Measurements from ENCODE around the gene SPPL3.

Gene SPPL3

GRCh38 chr12:120810021-120810420, 94.1 kb downstream of the SPPL3 start:
- DNase-seq (ENCODE audit: low read depth, low spot score): no peak
- no peak overlapping the region for H3K9ac ChIP-seq (ENCODE audit: insufficient read length)
- TF ChIP-seq POLR2AphosphoS5 (IDR thresholded peaks at IDR 0.05; ENCODE audit: borderline replicate concordance, low read depth, low read length): no peak
- TF ChIP-seq FOXP2 (optimal IDR thresholded peaks at IDR 0.05; ENCODE audit: control extremely low read depth, extremely low read length, insufficient read depth): no peak
- no peak for TF ChIP-seq EZH2 (IDR thresholded peaks at IDR 0.05)
- no peaks in the 10 kb centered on the region for H3K9me3 ChIP-seq (ENCODE audit: low read depth, low read length)
- no peak overlapping the region for H3K4me3 ChIP-seq
- no peak overlapping the region for H3K27ac ChIP-seq
- peaks cover 11% of the 10 kb centered on the region for H3K36me3 ChIP-seq (ENCODE audit: insufficient read depth, low read length)

GRCh38 chr12:120804428-120804827, 99.7 kb downstream of the SPPL3 start:
- TF ChIP-seq FOXP2 (optimal IDR thresholded peaks at IDR 0.05; ENCODE audit: control extremely low read depth, extremely low read length, insufficient read depth) (no peak), EZH2 (IDR thresholded peaks at IDR 0.05) (no peak), POLR2AphosphoS5 (IDR thresholded peaks at IDR 0.05; ENCODE audit: borderline replicate concordance, low read depth, low read length) (no peak)
- no peak overlapping the region for H3K4me3 ChIP-seq
- H3K36me3 ChIP-seq (ENCODE audit: insufficient read depth, low read length): peaks cover 10% of the 10 kb centered on the region
- no peak for DNase-seq (ENCODE audit: low read depth, low spot score)
- H3K27ac ChIP-seq: no peak overlapping the region
- H3K9me3 ChIP-seq (ENCODE audit: low read depth, low read length): no peaks in the 10 kb centered on the region
- H3K9ac ChIP-seq (ENCODE audit: insufficient read length): no peak overlapping the region

GRCh38 chr12:120801146-120801545, 103.0 kb downstream of the SPPL3 start:
- TF ChIP-seq EZH2 (IDR thresholded peaks at IDR 0.05): no peak
- no peak for TF ChIP-seq POLR2AphosphoS5 (IDR thresholded peaks at IDR 0.05; ENCODE audit: borderline replicate concordance, low read depth, low read length)
- TF ChIP-seq FOXP2 (optimal IDR thresholded peaks at IDR 0.05; ENCODE audit: control extremely low read depth, extremely low read length, insufficient read depth): no peak
- peaks cover 4% of the 10 kb centered on the region; the same call in 1 of the 2 replicates for H3K36me3 ChIP-seq (ENCODE audit: insufficient read depth, low read length)
- H3K9ac ChIP-seq (ENCODE audit: insufficient read length): no peak overlapping the region
- H3K27ac ChIP-seq: no peak overlapping the region
- no peak overlapping the region for H3K4me3 ChIP-seq
- H3K9me3 ChIP-seq (ENCODE audit: low read depth, low read length): no peaks in the 10 kb centered on the region; the same call in 1 of the 2 replicates
- no peak for DNase-seq (ENCODE audit: low read depth, low spot score)

- Histone ChIP-seq H3K36me3 (ENCODE audit: insufficient read depth, low read length) (peaks cover 9% of the 10 kb centered on the region), H3K27ac (no peak overlapping the region)
- no peak for DNase-seq (ENCODE audit: low read depth, low spot score)
These were observed 103.5 kb downstream of the SPPL3 start for GRCh38 chr12:120800665-120801064.

GRCh38 chr12:120799243-120800045, 104.7 kb downstream of the SPPL3 start:
- peaks cover 7% of the 10 kb centered on the region for H3K36me3 ChIP-seq (ENCODE audit: insufficient read depth, low read length)
- TF ChIP-seq POLR2AphosphoS5 (IDR thresholded peaks at IDR 0.05; ENCODE audit: borderline replicate concordance, low read depth, low read length): no peak
- no peak for TF ChIP-seq FOXP2 (optimal IDR thresholded peaks at IDR 0.05; ENCODE audit: control extremely low read depth, extremely low read length, insufficient read depth)
- TF ChIP-seq EZH2 (IDR thresholded peaks at IDR 0.05): no peak
- H3K9ac ChIP-seq (ENCODE audit: insufficient read length): no peak overlapping the region
- H3K9me3 ChIP-seq (ENCODE audit: low read depth, low read length): peaks cover 4% of the 10 kb centered on the region; the same call in 1 of the 2 replicates
- no peak overlapping the region for H3K4me3 ChIP-seq
- DNase-seq (ENCODE audit: low read depth, low spot score): no peak
- no peak overlapping the region for H3K27ac ChIP-seq

More at GRCh38 chr12:120800665-120801064, 103.5 kb downstream of the SPPL3 start:
- Histone ChIP-seq H3K4me3 (no peak overlapping the region), H3K9me3 (ENCODE audit: low read depth, low read length) (peaks cover 3% of the 10 kb centered on the region; the same call in 1 of the 2 replicates), H3K9ac (ENCODE audit: insufficient read length) (no peak overlapping the region)
- TF ChIP-seq POLR2AphosphoS5 (IDR thresholded peaks at IDR 0.05; ENCODE audit: borderline replicate concordance, low read depth, low read length) (no peak), FOXP2 (optimal IDR thresholded peaks at IDR 0.05; ENCODE audit: control extremely low read depth, extremely low read length, insufficient read depth) (no peak), EZH2 (IDR thresholded peaks at IDR 0.05) (no peak)

GRCh38 chr12:120798696-120799095, 105.5 kb downstream of the SPPL3 start:
- TF ChIP-seq FOXP2 (optimal IDR thresholded peaks at IDR 0.05; ENCODE audit: control extremely low read depth, extremely low read length, insufficient read depth) (no peak), EZH2 (IDR thresholded peaks at IDR 0.05) (no peak), POLR2AphosphoS5 (IDR thresholded peaks at IDR 0.05; ENCODE audit: borderline replicate concordance, low read depth, low read length) (no peak)
- Histone ChIP-seq H3K36me3 (ENCODE audit: insufficient read depth, low read length) (peaks cover 7% of the 10 kb centered on the region), H3K9me3 (ENCODE audit: low read depth, low read length) (peaks cover 4% of the 10 kb centered on the region; the same call in 1 of the 2 replicates), H3K27ac (no peak overlapping the region), H3K9ac (ENCODE audit: insufficient read length) (no peak overlapping the region), H3K4me3 (no peak overlapping the region)
- DNase-seq (ENCODE audit: low read depth, low spot score): no peak

- Histone ChIP-seq H3K9ac (ENCODE audit: insufficient read length) (no peak overlapping the region), H3K27ac (no peak overlapping the region), H3K36me3 (ENCODE audit: insufficient read depth, low read length) (peaks cover 10% of the 10 kb centered on the region), H3K9me3 (ENCODE audit: low read depth, low read length) (peaks cover 4% of the 10 kb centered on the region; the same call in 1 of the 2 replicates), H3K4me3 (no peak overlapping the region)
- no peak for TF ChIP-seq FOXP2 (optimal IDR thresholded peaks at IDR 0.05; ENCODE audit: control extremely low read depth, extremely low read length, insufficient read depth)
- DNase-seq (ENCODE audit: low read depth, low spot score): no peak
These were observed 106.2 kb downstream of the SPPL3 start for GRCh38 chr12:120797677-120798642.

Data from SK-N-MC (cell line).